ENCODE results near the gene NEMF.

The NEMF gene

GRCh38 chr14:49865431-49865859 is 12.9 kb upstream of the NEMF start:
- CTCF ChIA-PET, result interaction anchor here (0.5 to 1.4 kb wide), 17 partner anchors 8 to 509 kb away, joined by 3 to 11 read pairs (median 5); partner anchors contain the start of gene ARF6
- POLR2A ChIA-PET (ENCODE audit: low non-redundant PET), result no interaction called here
- TF ChIP-seq CTCF (conservative IDR thresholded peaks at IDR 0.05; ENCODE audit: low read depth), result peak; percentile 93
- no peak overlapping the region for H3K27ac ChIP-seq
- DNase-seq (ENCODE audit: low spot score), result peak; percentile 36

- CTCF ChIA-PET, result interaction anchor here (3.3 kb wide), 1 partner anchor 11 kb away, joined by 38 read pairs; the partner anchor contains the start of gene NEMF
- no peak for TF ChIP-seq CTCF (conservative IDR thresholded peaks at IDR 0.05; ENCODE audit: low read depth)
- peak overlapping the region; percentile 93 for H3K27ac ChIP-seq
- no peak for DNase-seq (ENCODE audit: low spot score)
- POLR2A ChIA-PET (ENCODE audit: low non-redundant PET), result interaction anchor here (0.7 kb wide), 2 partner anchors 29 to 76 kb away, joined by 5 to 6 read pairs; partner anchors contain the start of gene ARF6
Measured at GRCh38 chr14:49863487-49864281, 11.1 kb upstream of the NEMF start.

GRCh38 chr14:49862089-49862673 is 9.6 kb upstream of the NEMF start:
- peak; percentile 56 for DNase-seq (ENCODE audit: low spot score)
- ChIA-PET CTCF (interaction anchor here (0.5 to 3.3 kb wide), 46 partner anchors 10 to 403 kb away, joined by 3 to 38 read pairs (median 3); partner anchors contain the start of genes ARF6, NEMF and VCPKMT), POLR2A (ENCODE audit: low non-redundant PET) (interaction anchor here (0.6 to 1.0 kb wide), 3 partner anchors 10 to 276 kb away, joined by 3 to 4 read pairs (median 3); partner anchors contain the start of gene NEMF)
- H3K27ac ChIP-seq, result peak overlapping the region; percentile 93
- TF ChIP-seq CTCF (conservative IDR thresholded peaks at IDR 0.05; ENCODE audit: low read depth), result peak; percentile 100

GRCh38 chr14:49861699-49862088 is 9.1 kb upstream of the NEMF start:
- ChIA-PET POLR2A (ENCODE audit: low non-redundant PET) (interaction anchor here (0.6 kb wide), 1 partner anchor 275 kb away, joined by 3 read pairs; no protein-coding TSS in a partner anchor), CTCF (interaction anchor here (0.5 to 3.3 kb wide), 42 partner anchors 9 to 404 kb away, joined by 3 to 38 read pairs (median 3); partner anchors contain the start of genes ARF6, NEMF and VCPKMT)
- no peak for DNase-seq (ENCODE audit: low spot score)
- H3K27ac ChIP-seq, result peak overlapping the region; percentile 93
- no peak for TF ChIP-seq CTCF (conservative IDR thresholded peaks at IDR 0.05; ENCODE audit: low read depth)

GRCh38 chr14:49860988-49861698 is 8.6 kb upstream of the NEMF start:
- TF ChIP-seq CTCF (conservative IDR thresholded peaks at IDR 0.05; ENCODE audit: low read depth), result no peak

GRCh38 chr14:49858383-49858782 is 5.8 kb upstream of the NEMF start:
- TF ChIP-seq CTCF (conservative IDR thresholded peaks at IDR 0.05; ENCODE audit: low read depth), result no peak
- H3K27ac ChIP-seq, result no peak overlapping the region
- ChIA-PET CTCF (interaction anchor here (0.7 kb wide), 1 partner anchor 77 kb away, joined by 4 read pairs; no protein-coding TSS in a partner anchor), POLR2A (ENCODE audit: low non-redundant PET) (no interaction called here)
- no peak for DNase-seq (ENCODE audit: low spot score)

More at GRCh38 chr14:49860988-49861698, 8.6 kb upstream of the NEMF start:
- peak overlapping the region; percentile 93 for H3K27ac ChIP-seq
- POLR2A ChIA-PET (ENCODE audit: low non-redundant PET), result no interaction called here
- CTCF ChIA-PET, result interaction anchor here (0.6 to 3.3 kb wide), 18 partner anchors 9 to 726 kb away, joined by 3 to 38 read pairs (median 4); partner anchors contain the start of genes ARF6 and NEMF
- no peak for DNase-seq (ENCODE audit: low spot score)

Measured in RWPE1 (cell line).